ENCODE measurements around the gene NPAS3.
A peak's percentile ranks its signal among the peaks of the same experiment; 100 is the strongest.

Gene NPAS3

GRCh38 chr14:33774723-33775470, 836.2 kb downstream of the NPAS3 start:
- DNase-seq = no peak

- DNase-seq = no peak
These were observed 838.2 kb downstream of the NPAS3 start for GRCh38 chr14:33776871-33777270.

- no peak for DNase-seq
These were observed 839.0 kb downstream of the NPAS3 start for GRCh38 chr14:33777681-33778080.

- no peak for DNase-seq
These were observed 841.4 kb downstream of the NPAS3 start for GRCh38 chr14:33780035-33780434.

DNA sequence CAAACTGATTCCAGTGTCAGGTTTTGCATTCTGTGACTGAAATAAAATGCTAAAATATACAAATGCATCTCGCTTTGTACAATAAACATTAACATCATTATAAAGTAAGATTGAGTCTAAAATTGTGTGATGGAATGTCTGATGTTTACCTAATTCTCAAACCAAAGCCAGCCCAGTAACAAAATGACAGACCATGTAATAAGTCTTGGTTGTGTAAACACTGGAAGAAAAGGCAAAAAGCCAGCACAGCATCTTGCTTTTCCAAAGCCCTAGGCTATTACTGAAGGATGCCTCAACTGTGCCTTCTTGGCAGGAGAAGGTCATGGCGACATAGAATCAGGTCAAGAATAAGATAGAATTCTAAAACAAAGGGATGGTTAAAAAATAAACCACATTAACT, 842.6 kb downstream of the NPAS3 start:
- DNase-seq = no peak

DNA sequence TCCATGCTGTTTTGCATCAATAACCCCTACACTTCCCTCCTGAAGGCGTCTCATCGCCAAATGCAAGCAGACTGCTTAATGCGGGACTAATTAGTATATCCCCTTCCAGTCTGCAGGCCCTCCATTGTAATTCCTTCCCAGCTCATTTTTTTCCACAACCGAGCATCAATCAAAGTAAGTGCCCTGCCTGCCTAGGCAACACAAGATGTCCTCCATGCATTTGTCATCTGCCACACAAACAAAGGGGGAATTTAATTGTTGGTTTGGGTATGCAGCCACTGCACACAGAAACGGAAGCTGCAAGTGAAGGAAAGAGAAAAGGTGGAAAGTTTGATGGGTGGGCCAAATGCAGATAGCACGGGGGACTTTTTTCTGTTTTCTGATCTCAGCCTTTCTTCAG, 844.2 kb downstream of the NPAS3 start:
- DNase-seq = no peak

- no peak for DNase-seq
These were observed 847.6 kb downstream of the NPAS3 start for GRCh38 chr14:33786091-33786825.

DNA sequence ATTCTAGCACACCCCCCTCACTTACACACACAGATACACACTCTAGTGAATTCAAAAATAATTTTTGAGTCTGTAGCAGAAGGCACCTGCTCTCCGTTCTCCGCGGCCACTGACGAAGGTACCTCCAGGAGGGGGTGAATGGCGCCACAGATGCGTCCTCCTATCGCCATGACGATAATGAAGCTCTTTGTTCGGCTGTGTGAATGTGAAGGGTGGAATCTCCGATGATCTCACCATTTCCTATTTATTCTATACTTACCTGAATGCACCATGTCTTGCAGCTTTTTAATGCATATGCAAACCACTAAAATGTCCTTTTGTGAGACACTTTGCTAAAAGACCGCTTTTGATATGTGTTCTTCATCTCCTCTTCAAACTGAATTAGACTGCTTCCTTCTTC, 849.5 kb downstream of the NPAS3 start:
- DNase-seq = peak; percentile 3 to 14

- DNase-seq = no peak
These were observed 852.3 kb downstream of the NPAS3 start for GRCh38 chr14:33790996-33791395.

DNA sequence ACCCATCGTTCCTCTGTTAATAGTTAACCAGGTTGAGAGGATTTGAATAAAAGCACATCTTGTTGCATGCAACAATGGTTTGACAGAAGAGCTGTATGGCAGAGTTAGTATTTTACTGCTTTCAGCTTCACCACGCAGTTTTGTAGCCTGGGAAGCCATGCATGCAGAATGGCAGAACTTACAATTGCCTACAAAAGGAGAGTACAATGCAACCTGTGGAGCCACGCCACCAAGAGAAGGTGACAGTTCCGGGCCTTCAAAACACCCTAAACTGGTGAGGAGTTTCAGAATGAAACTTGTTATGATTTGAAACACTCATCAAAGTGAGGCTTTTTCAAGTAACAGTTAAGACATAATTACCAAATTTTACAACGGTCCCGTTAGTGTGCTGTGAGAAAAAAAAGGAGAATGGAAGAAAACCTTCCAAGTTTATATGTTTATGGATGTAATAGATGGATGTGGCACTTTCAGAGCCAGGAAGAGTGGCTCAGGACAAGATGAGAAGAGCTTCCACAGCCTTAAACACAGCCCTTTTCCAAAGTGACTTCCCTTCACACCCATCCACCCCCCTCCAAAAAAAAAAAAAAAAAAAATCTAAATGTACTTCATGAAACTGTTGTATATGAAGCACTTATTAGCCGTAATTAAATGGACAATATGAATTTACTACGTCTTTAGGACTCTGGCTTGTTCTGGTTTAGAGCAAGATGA, 853.5 kb downstream of the NPAS3 start:
- DNase-seq = no peak

DNA sequence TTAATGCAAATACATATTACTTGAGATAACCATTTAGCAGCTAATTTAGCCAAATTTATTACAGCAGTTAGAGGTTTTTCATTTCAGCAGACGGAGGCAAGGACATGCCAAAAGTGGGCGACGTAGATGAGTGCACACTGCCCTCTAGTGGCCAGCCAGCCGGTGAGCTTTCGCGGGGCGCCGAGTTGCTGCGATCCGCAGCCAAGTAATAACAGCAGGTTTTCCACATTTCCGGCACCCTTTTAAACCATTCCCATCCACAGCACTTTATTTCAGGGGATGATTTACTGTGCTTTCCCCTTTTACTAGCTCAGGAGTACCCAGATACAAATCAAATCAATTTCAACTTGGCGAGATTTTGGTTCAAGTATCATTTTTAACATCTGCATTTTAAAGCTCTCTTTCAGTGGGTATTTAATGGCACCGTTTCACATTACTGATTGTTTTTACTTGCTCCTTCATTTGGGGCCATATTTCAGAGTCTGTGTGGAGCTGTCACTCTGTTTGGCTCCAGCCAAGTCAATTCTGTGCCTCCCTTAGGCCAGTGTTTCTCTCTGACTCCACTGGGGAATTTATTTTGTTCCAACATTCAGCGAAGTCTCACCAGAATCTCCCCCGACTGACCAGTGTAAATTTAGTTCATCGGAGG, 854.2 kb downstream of the NPAS3 start:
- DNase-seq = peak; percentile 20 to 52

GRCh38 chr14:33793398-33794110, 854.9 kb downstream of the NPAS3 start:
- no peak for DNase-seq

GRCh38 chr14:33794791-33795305, 856.2 kb downstream of the NPAS3 start:
- no peak for DNase-seq

DNA sequence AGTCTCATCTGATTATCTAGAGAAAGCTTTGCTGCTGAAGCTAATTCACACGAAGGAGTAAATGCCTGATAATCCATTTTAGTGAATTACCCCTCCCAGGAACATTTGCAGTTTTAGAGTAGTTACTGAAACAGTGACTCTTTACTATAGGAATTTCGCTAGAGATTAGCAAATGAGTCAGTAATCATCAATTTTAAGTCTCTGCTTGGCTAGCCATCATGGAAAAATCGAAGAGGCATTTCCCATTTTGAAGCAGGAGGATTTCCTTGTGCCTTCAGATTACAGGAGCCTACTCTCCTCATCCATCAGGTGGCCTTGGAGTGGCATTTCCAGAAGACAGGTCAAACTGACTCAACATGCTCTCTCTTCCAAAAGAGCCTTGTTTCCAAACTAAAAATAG, 857.7 kb downstream of the NPAS3 start:
- DNase-seq = no peak

DNA sequence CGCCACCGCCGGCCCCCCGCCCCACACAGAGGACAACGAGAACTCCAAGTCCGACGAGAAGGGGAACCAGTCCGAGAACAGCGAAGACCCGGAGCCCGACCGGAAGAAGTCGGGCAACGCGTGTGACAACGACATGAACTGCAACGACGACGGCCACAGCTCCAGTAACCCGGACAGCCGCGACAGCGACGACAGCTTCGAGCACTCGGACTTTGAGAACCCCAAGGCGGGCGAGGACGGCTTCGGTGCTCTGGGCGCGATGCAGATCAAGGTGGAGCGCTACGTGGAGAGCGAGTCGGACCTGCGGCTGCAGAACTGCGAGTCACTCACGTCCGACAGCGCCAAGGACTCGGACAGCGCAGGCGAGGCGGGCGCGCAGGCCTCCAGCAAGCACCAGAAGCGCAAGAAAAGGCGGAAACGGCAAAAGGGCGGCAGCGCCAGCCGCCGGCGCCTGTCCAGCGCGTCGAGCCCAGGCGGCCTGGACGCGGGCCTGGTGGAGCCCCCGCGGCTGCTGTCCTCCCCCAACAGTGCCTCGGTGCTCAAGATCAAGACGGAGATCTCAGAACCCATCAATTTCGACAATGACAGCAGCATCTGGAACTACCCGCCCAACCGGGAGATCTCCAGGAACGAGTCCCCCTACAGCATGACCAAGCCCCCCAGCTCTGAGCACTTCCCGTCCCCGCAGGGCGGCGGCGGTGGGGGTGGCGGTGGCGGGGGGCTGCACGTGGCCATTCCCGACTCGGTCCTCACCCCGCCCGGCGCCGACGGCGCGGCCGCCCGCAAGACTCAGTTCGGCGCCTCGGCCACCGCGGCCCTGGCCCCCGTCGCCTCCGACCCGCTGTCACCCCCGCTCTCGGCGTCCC, 861.3 kb downstream of the NPAS3 start:
- DNase-seq = no peak

DNA sequence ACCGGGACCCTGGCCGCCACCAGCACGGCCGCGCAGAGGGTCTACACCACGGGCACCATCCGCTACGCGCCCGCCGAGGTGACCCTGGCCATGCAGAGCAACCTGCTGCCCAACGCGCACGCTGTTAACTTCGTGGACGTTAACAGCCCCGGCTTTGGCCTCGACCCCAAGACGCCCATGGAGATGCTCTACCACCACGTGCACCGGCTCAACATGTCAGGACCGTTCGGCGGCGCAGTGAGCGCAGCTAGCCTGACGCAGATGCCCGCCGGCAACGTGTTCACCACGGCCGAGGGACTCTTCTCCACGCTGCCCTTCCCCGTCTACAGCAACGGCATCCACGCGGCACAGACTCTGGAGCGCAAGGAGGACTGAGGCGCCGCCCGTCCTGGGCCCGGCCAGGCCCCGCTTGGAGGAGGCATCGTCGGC, 862.1 kb downstream of the NPAS3 start:
- DNase-seq = no peak

GRCh38 chr14:33802737-33803136, 864.1 kb downstream of the NPAS3 start:
- DNase-seq = no peak

GRCh38 chr14:33805593-33805992, 866.9 kb downstream of the NPAS3 start:
- DNase-seq = no peak

DNA sequence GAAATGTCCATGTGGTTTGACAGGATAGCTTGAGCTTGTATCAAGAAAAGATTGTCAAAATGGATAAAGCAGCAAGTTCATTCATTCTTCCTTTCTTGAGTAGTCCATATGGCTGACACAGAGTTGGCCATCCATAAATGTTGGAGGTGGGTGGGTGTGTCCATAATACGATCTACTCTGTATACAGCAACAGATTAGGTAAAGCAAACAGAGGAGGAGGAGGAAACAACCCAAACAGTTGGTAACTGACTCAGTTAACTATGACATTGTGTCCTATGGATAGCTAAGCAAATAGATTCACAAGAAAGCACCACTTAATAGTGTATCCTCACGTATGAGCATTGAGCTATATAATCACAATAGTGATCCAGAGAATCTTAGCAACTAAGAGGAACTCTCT, 868.2 kb downstream of the NPAS3 start:
- no peak for DNase-seq

DNA sequence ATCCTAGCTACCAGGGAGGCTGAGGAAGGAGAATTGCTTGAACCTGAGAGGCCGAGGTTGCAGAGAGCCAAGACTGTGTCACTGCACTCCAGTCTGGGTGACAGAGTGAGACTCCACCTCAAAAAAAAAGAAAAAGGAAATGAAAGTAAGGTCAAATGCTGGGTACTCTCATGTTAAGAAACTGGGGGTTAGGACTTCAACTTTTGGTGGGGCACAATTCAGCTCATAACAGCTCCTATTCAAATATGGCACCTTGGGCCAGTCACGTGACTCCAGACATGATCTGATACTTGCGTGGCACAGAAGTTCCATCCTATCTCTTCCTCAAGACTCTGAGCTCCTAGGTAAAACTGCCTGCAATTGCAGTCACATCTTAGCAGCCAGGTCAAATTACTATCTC, 869.5 kb downstream of the NPAS3 start:
- no peak for DNase-seq

- DNase-seq = no peak
These were observed 870.8 kb downstream of the NPAS3 start for GRCh38 chr14:33809396-33809981.

Measured in NCI-H1930 (cell line).